H7 (cell line): Measurements from ENCODE around the gene ILKAP. TPM values are rescaled to one million over a fixed set of nuclear protein-coding genes. Genes with fewer than 3 reads are reported as not detected.

Experiments used
- DNase-seq: peaks from one replicate; pipeline ENCODE4 v3.0.0; 2012
- H3K27me3 ChIP-seq: 2 replicates; pipeline ENCODE4 v1.6.0; 2011; ENCODE audit warnings: mild to moderate bottlenecking, low read length; ENCODE audit not compliant: control insufficient read depth, insufficient read depth
- H3K36me3 ChIP-seq: replicated peaks from 2 replicates; pipeline ENCODE4 v1.5.1; 2011; ENCODE audit warnings: low read length; ENCODE audit not compliant: control insufficient read depth, insufficient read depth
- H3K4me3 ChIP-seq: 2 replicates; pipeline ENCODE4 v1.5.1; 2011; ENCODE audit warnings: low read depth, mild to moderate bottlenecking, control low read depth, low read length, moderate library complexity; ENCODE audit not compliant: insufficient read depth
- total RNA-seq: library from RNA; depleted of rRNA; stranded (reverse); fragments of >200 nt; shearing (Covaris generic); gene quantifications from 2 replicates; pipeline ENCODE4 v1.2.3, GENCODE V29; 2014

Gene ILKAP
- total RNA-seq, 1 experiment from 2014 or later, result 12.8 TPM

DNA sequence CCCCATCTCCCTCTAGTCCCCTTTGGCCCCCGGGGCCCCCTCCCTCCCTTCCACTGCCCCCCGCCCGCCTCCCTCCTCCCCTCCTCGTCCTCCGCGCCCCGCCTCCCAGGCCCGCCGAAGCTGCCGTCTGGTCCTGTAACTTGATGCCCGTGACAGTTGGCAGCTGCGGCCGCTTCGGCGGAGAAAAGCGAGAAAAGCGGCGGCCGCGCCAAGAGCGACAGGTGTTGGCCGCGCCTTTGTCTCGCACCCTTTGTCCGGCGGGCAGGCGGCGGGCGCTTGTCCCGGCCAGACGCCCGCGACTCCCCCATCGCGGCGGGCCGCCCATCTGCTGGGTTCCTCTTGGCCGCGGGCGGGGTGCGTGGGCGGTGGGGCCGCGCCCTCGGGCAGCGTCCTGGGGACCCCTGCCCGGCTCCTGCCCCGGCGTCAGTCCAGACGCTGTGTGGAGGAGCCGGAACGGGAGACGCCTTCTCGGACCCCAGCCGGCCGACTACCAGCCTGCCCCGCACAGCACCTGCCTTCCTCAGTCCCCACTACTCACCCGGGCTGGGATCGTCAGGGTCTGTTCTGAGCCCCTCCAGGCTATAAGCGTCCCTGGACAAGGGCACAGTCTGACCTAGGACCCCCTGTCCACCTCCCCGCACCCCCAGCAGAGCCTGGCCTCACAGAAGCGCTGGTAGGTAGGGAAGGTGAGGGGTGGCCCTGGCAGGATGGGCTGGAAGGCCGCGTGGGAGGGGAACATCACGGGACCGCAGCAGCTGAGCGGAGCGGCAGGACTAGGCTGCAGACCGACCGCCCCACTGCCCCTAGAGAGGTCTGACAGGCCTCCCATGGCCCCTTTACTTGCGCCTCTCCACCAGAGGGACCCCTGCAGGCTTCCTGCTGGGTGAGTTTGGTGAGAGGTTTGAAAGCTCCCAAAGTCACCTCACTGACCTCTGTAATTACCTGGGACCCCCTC is 37.5 kb upstream of the ILKAP start:
- peak; percentile 96 for DNase-seq
- peak overlapping the region; percentile 49 for H3K4me3 ChIP-seq
- no peaks in the 10 kb centered on the region for H3K36me3 ChIP-seq
- peaks cover 52% of the 10 kb centered on the region for H3K27me3 ChIP-seq

DNA sequence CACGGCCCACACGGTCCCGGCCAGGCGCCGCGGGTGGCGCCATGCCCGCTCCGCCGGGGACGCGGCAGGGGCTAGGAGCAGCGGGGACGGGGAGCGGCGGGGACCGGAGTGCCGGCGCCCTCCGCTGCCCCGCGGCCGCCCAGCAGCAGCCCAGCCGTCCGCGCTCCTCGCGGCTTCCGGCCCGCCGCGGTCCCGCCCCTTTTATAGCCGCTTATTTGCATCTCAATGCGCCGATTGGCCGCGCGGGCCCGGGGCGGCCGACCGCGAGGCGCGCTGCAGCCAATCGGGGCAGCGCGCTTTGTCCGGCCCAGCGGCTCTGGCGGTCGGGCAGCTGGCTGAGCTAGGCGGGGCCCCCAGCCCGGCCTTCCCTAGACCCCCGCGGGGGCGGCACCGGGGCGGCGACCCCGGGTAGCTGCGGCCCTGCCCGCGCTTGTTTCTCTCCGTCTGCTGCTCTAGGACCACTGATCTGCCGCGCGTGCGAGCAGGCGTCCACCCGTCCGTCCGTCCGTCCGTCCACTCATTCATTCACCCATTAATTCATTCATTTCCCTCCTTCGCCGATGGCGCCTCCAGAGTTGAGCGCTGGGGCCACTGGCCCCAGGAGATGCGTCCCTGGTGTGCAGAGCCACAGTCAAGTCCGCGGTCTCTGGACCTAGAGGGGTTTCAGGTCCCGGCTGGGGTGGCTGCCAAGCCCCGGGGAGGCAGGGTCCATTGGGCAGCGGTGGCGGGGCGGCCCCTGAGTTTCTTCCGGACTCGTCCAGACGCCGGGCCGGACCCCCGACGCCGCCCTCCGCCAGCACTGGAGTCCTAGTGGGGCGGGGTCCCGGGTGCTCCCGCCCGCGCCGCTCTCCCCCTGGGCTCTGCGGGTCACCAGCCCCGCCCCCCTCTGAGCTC is 36.6 kb upstream of the ILKAP start, which contains the start of gene HES6:
TSS of gene HES6 (minus strand) at position 176 of the 894 bp plus-strand sequence. CDS start at position 43, 133 bp downstream.
- H3K36me3 ChIP-seq, result no peaks in the 10 kb centered on the region
- peak within 1 kb of the TSS; percentile 65 for H3K4me3 ChIP-seq
- H3K27me3 ChIP-seq, result peaks cover 61% of the 10 kb centered on the region
- DNase-seq, result peak; percentile 100

DNA sequence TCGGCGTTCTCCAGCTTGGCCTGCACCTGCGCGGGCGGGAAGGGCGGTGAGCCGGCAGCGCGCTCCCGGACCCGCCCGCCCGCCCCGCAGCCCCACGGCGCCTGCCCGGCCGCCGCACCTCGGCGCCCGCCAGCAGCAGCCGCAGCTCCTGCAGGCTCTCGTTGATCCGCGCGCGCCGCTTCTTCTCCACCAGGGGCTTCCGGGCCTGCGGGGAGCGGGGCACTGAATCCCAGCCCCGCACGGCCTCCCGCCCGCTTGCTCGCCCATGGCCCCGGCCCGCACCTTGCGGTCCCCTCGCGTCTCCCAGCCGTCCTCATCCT is 36.0 kb upstream of the ILKAP start:
- no peak for DNase-seq
- Histone ChIP-seq H3K4me3 (peak overlapping the region; percentile 65), H3K27me3 (peaks cover 63% of the 10 kb centered on the region), H3K36me3 (no peaks in the 10 kb centered on the region)

DNA sequence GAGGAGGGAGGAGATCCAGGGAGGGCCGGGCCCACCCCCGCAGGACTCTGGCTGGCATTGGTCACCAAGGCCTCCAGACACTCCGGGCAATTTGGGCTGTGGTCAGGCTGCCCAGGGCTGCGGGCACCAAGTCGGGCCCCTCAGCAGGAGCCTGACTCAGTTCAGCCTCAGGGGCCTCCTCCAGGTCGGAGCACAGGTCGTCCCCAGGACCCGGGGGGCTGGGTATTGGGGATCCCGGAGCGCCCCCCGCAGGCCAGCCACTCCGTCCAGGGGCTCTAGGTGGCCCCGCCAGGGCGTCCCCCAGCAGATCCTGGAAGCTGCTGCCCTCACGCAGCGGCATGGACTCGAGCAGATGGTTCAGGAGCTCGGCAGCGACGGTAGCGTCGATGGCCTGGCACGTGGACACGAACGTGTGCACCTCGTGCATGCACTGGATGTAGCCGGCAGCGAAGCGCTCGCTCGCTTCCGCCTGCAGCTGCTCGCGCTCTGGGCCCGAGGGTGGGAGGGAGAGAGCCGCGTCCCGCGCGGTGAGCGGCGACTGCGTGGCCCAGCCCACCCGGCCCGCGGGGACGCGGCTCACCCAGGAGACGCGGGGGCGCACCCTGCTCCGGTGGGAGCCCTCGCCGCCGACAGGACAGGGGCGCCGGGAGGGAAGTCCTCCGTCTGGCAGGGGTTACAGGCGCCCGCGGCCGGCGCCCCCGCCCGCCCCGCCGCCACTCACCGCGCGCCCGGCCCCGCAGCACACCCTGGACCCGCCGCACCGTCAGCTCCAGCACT is 35.5 kb upstream of the ILKAP start:
- H3K27me3 ChIP-seq, result peaks cover 63% of the 10 kb centered on the region
- peak overlapping the region; percentile 65 for H3K4me3 ChIP-seq
- peak; percentile 75 for DNase-seq
- no peaks in the 10 kb centered on the region for H3K36me3 ChIP-seq

DNA sequence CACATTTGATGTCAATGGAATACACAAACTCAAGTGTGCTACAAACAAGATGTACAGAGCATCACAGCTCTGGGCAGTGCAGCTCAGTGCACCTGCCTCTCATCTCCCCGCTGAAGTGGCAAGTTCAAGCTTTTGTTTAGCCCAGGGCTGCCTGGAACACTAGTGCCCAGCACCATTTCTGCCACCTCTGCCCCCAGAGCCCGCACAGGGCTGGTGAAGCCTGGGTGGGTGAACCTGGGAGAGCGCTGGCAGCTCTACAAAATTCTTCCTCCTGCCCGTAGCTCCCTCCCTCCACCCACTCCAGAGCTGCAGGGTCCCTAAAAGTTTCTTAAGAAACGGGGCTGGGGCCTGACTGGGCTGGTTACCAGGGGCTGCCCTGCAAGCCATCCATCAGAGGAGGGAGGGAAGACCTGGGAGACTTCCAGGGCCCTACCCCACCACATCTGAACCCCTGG is 34.8 kb upstream of the ILKAP start:
- peaks cover 63% of the 10 kb centered on the region for H3K27me3 ChIP-seq
- DNase-seq, result peak; percentile 50
- no peaks in the 10 kb centered on the region for H3K36me3 ChIP-seq
- no peak overlapping the region for H3K4me3 ChIP-seq

DNA sequence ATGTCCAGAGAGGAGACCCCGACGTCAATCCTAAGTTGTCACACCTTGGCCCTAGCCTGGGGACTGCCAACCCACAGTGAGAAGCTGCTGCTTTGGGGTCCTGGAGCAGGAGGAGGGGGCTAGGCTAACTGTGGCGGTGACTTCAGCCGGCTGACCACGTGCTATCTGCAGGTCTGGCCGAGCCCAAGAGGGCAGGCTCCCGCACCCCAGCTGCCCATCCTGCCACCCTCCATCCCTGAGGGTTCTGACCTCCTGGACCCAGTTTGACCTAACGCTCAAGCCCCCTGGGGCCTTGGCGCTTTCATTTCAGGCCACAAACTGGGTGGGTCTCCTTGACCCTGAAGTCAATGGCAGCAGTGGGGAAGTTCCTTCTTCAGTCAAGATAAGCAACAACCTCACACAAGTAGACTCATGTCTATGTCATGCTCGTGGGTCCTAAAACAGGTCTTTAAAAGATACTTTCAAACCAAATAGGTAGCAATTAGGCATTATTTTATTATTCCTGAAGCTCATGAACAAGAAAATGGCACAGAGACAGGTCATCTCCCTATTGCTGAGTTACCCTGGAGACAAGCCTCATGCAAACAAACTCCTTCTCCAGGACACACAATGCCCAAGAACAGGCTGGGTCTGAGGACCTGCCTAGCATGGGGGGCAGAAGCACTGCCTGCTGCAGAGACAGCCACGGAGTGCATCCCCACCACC is 34.1 kb upstream of the ILKAP start:
- DNase-seq, result peak; percentile 37
- no peaks in the 10 kb centered on the region for H3K36me3 ChIP-seq
- peaks cover 60% of the 10 kb centered on the region for H3K27me3 ChIP-seq
- H3K4me3 ChIP-seq, result no peak overlapping the region

DNA sequence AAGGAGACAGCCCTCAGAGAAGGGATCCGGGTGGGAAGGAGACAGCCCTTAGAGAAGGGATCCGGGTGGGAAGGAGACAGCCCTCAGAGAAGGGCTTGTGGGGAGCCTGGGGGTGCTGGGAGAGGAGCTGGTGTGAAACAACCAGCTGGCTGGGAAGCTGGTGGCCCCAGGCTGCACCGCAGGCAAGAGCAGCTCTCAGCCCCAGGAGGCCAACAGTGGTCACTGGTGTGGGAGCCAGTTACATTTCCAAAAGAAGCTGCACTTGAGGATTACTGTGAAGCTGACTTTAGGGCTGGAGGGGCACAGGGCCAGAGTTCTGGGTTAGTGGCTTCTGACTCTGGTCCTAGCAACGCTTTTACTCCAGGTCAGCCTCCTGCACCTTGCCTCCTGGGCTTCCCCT is 33.1 kb upstream of the ILKAP start:
- peaks cover 58% of the 10 kb centered on the region for H3K27me3 ChIP-seq
- H3K4me3 ChIP-seq, result no peak overlapping the region
- DNase-seq, result peak; percentile 24
- H3K36me3 ChIP-seq, result no peaks in the 10 kb centered on the region

DNA sequence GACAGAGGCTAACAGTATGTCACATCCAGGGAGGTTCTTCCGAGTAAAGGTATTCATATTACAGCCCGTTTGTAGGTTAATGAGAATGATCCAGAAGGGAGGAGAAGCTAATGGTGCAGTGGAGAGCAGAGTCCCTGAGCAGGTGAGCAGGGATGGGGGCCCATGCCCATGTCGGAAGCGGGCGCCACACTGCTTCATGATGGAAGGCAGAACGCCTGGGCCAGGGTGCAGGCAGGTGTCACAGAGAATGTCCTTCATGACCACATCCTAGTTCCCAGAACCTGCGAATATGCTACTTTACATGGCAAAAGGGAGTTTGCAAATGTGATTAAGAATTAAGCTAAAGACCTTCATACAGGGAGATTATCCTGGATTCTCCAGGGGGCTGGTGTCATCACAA is 32.4 kb upstream of the ILKAP start:
- Histone ChIP-seq H3K4me3 (no peak overlapping the region), H3K36me3 (no peaks in the 10 kb centered on the region), H3K27me3 (peaks cover 57% of the 10 kb centered on the region)
- DNase-seq, result no peak

DNA sequence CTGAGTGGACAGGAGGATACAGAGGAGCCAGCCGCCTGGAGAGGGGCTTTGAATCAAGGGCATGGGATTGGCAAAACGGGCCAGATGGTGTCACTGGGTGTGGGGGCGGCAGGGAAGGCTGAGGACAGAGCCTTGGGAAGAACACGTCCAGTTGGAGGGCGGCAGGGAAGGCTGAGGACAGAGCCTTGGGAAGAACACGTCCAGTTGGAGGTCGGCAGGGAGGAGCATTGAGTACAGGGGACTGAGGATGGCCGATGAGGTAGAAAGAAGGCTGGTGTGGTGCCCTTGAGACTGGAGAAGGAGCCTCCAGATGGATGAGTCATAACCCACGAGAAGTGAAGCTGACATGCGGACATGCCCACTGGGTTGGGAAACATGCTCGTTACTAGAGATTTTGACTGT is 31.8 kb upstream of the ILKAP start:
- H3K27me3 ChIP-seq, result peaks cover 62% of the 10 kb centered on the region
- peak; percentile 21 for DNase-seq
- no peak overlapping the region for H3K4me3 ChIP-seq
- H3K36me3 ChIP-seq, result no peaks in the 10 kb centered on the region

DNA sequence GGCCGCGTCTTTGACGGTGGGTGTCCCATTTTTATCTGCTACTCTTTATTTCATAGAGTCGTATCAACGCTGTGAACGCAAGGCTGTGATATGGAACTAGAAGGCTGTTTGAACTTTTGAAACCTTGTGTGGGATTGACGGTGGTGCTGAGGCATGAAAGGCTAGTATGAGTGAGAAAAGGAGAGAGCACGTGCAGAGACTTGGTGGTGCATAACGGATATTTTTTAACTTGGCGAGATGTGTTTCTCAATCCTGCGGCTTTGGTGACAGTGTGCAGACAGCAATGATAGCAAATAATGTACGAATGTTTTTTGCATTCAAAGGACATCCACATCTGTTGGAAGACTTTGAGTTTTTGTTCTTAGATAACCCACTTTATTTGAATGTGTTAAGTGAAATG is 30.1 kb upstream of the ILKAP start:
- peak; percentile 9 for DNase-seq
- Histone ChIP-seq H3K27me3 (peaks cover 64% of the 10 kb centered on the region), H3K36me3 (no peaks in the 10 kb centered on the region), H3K4me3 (no peak overlapping the region)

DNA sequence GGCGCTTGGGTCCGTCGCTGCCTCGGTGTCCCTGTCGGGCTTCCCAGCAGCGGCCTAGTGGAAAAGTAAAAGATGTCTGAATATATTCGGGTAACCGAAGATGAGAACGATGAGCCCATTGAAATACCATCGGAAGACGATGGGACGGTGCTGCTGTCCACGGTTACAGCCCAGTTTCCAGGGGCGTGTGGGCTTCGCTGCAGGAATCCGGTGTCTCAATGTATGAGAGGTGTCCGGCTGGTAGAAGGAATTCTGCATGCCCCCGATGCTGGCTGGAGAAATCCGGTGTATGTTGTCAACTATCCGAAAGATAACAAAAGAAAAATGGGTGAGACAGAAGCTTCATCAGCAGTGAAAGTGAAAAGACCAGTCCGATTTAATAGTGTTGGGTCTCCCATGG is 28.3 kb upstream of the ILKAP start:
- peaks cover 47% of the 10 kb centered on the region for H3K27me3 ChIP-seq
- DNase-seq, result peak; percentile 23
- no peaks in the 10 kb centered on the region for H3K36me3 ChIP-seq
- H3K4me3 ChIP-seq, result no peak overlapping the region

DNA sequence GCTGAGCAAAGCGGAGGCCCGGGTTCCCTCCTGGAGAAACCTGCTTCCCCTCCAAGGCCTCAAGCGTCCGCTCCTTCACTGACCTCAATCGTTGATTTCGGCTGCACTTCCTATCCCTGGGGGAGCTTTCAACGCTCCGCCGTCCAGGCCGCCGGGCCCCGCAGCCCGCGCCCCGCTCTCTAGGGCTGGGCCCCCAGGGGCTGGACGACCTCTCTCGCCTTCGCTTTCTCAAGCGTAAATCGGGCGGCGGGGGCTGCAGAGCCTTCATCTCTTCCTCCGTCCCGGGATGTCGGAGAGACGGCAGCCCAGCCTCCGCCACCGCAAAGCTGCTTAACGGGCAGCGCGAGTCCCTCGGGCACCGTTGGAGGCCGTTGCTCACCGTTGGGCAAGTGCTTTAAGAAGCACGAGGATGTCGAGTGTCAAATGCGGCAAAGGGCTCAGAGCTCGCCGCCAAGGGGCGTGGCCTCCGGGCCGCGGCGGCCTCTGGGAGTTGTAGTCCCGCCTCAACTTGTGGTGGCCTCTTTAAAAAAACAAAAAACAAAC is 27.8 kb upstream of the ILKAP start:
- peak; percentile 96 for DNase-seq
- peaks cover 42% of the 10 kb centered on the region for H3K27me3 ChIP-seq
- peak overlapping the region; percentile 53 for H3K4me3 ChIP-seq
- no peaks in the 10 kb centered on the region for H3K36me3 ChIP-seq

DNA sequence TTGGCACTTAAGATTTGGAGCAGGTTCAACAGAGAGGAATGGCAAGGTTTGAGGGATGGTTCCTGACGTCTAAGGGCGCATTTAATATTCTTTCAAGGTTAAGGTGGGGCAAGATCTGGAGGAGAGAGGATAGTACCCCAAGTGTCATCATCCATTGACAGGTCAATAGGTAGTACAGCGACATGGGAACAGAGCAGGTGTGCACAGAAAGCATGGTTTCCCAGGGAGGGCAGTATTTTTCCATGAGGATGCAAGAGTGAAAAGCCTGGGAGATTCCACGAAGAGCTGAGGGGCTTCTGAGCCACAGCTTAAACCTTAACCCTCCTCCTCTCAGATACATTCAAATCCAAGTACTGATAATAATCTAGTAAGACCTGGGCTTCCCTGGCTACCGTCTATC is 27.2 kb upstream of the ILKAP start:
- DNase-seq, result no peak
- H3K4me3 ChIP-seq, result peak overlapping the region; percentile 53; the same call in 1 of the 2 replicates
- H3K27me3 ChIP-seq, result peaks cover 36% of the 10 kb centered on the region
- H3K36me3 ChIP-seq, result no peaks in the 10 kb centered on the region
